Measurements from ENCODE around the gene SCFD1. TPM values are rescaled to one million over a fixed set of nuclear protein-coding genes. Genes with fewer than 3 reads are reported as not detected.

Gene SCFD1
- total RNA-seq, 1 donor from 2014 or later = 41.0 TPM

DNA sequence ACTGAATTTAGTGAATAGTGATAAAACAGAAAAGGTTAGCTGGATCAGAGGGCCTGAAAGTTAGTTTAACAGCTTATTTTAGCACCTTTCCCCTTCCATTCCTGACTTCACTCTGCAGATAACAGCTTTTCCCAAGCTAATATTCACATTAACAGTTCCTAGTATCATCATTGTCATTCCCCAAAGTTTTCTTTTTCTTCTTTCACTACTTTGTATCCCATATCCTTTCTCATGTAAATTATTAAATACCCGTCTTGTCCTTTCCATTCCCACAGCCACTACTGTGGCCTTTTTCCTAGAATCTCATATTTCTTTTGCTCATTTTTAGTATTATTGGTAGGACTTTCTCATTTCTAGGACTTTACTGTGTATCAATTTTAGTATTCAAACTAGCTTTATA lies 70.5 kb downstream of the SCFD1 start:
- intact Hi-C loops (cut with DNase I) = no loop called here
- Histone ChIP-seq H3K36me3 (peaks cover 0 to 22% of the 10 kb centered on the region in 2 donors), H3K9me3 (no peaks in the 10 kb centered on the region), H3K27ac (no peak overlapping the region), H3K4me3 (no peak overlapping the region), H3K4me1 (no peaks in the 10 kb centered on the region), H3K27me3 (no peaks in the 10 kb centered on the region)
- no peak for DNase-seq (ENCODE audit: low spot score in 2 of 2)
- TF ChIP-seq, protein P1, sequence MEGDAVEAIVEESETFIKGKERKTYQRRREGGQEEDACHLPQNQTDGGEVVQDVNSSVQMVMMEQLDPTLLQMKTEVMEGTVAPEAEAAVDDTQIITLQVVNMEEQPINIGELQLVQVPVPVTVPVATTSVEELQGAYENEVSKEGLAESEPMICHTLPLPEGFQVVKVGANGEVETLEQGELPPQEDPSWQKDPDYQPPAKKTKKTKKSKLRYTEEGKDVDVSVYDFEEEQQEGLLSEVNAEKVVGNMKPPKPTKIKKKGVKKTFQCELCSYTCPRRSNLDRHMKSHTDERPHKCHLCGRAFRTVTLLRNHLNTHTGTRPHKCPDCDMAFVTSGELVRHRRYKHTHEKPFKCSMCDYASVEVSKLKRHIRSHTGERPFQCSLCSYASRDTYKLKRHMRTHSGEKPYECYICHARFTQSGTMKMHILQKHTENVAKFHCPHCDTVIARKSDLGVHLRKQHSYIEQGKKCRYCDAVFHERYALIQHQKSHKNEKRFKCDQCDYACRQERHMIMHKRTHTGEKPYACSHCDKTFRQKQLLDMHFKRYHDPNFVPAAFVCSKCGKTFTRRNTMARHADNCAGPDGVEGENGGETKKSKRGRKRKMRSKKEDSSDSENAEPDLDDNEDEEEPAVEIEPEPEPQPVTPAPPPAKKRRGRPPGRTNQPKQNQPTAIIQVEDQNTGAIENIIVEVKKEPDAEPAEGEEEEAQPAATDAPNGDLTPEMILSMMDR (IDR thresholded peaks at IDR 0.05) = no peak

DNA sequence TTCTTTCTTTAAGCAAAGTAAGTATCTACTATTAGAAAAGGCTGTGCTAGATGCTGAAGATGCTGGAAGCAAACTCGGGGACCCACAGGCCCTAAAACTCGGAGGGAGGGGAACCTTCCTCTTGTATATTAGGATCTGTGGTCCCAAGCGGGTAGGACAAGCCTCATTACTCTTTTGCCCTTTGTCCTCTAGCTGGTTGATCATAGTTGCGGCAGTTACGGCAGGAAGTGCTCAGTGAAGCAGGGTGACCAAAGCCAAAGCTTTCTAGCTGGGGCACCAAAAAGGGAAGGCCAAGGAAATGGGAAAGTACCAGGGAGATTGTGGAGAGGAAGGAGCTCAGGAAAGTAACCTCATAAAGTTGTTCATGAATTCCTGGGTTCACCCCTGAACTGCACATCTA lies 76.3 kb downstream of the SCFD1 start:
- Histone ChIP-seq H3K36me3 (peaks cover 12 to 57% of the 10 kb centered on the region in 2 donors), H3K4me3 (no peak overlapping the region), H3K4me1 (no peaks in the 10 kb centered on the region), H3K9me3 (no peaks in the 10 kb centered on the region), H3K27me3 (no peaks in the 10 kb centered on the region), H3K27ac (no peak overlapping the region)
- TF ChIP-seq, protein P1 (IDR thresholded peaks at IDR 0.05) = no peak
- intact Hi-C loops (cut with DNase I) = no loop called here
- no peak for DNase-seq (ENCODE audit: low spot score in 2 of 2)

DNA sequence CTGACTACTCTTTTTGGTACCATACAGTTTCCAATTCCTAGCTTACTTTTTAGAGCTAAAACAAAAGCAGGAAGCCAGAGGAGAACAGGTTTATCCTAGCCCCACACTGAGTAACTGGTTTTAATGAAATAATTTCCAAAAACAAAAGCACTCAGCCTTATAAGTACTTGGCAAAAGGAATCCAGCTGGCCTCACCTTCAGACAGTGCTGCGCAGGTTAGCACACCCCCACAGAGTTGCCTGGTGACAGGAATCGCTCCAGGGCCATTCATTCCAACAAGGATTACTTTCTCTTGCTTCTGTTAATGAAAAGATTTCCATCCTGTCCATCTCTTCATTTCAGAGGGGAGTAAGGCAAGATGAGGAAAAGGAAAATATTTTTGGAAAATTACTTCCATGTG lies 84.6 kb downstream of the SCFD1 start:
- TF ChIP-seq, protein P1 (IDR thresholded peaks at IDR 0.05) = no peak
- no peaks in the 10 kb centered on the region for H3K4me1 ChIP-seq
- DNase-seq (ENCODE audit: low spot score in 2 of 2) = no peak
- H3K36me3 ChIP-seq = peaks cover 19 to 25% of the 10 kb centered on the region in 2 donors
- intact Hi-C loops (cut with DNase I) = no loop called here
- no peaks in the 10 kb centered on the region for H3K9me3 ChIP-seq
- H3K4me3 ChIP-seq = no peak overlapping the region
- no peak overlapping the region for H3K27ac ChIP-seq
- H3K27me3 ChIP-seq = no peaks in the 10 kb centered on the region

DNA sequence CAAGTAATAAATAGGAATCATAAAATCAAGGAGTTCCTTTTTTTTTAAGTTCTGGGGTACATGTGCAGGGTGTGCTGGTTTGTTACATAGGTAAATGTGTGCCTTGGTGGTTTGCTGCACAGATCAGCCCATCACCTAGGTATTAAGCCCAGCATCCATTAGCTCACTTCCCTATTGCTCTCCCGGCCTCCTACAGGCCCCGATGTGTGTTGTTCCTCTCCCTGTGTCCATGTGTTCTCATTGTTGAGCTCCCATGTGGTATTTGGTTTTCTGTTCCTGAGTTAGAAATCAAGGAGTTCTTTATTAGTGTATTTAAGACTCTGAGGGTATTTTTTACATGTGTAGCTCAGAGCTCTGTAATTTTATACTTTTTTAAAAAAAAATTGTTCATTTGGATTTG lies 86.0 kb downstream of the SCFD1 start:
- Histone ChIP-seq H3K36me3 (peaks cover 19 to 22% of the 10 kb centered on the region in 2 donors), H3K9me3 (no peaks in the 10 kb centered on the region), H3K27me3 (no peaks in the 10 kb centered on the region), H3K4me3 (no peak overlapping the region), H3K4me1 (no peaks in the 10 kb centered on the region), H3K27ac (no peak overlapping the region)
- TF ChIP-seq, protein P1 (IDR thresholded peaks at IDR 0.05) = no peak
- intact Hi-C loops (cut with DNase I) = no loop called here
- no peak for DNase-seq (ENCODE audit: low spot score in 2 of 2)

DNA sequence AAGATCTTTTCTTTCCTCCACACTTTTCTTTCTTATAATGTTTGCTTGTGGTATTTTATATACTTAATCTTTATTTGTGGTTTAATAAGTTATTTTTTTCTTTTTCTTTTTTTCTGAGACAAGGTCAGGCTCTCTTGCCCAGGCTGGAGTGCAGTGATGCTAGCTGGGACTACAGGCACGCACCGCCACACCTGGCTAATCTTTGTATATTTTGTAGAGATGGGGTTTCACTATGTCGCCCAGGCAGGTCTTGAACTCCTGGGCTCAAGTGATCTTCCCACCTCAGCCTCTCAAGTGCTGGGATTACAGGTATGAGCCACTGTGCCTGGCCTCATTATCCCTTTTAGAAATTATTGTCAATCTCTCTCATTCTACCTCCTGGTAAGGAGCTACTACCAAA lies 87.1 kb downstream of the SCFD1 start:
- intact Hi-C loops (cut with DNase I) = no loop called here
- Histone ChIP-seq H3K36me3 (peaks cover 19 to 22% of the 10 kb centered on the region in 2 donors), H3K27ac (no peak overlapping the region), H3K27me3 (no peaks in the 10 kb centered on the region), H3K4me3 (no peak overlapping the region), H3K4me1 (no peaks in the 10 kb centered on the region), H3K9me3 (no peaks in the 10 kb centered on the region)
- no peak for DNase-seq (ENCODE audit: low spot score in 2 of 2)
- TF ChIP-seq, protein P1 (IDR thresholded peaks at IDR 0.05) = no peak

DNA sequence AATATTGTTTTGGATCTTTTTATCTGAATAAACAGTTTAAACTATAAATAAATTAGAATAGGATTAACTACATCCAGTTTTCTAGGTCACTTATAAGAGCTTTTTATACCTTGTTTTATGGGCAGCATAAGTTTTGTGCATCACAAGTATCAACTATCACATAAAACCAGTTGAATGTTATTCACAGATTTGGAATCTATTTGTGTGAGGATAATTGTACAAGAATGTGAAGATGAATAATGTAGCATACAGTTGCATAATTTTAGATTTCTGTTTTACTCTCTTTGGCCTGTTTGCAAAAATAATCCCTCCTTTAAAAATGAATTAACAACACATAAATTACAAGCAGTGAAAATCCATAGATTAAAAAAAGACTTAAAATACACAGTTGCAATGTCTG lies 88.8 kb downstream of the SCFD1 start:
- Histone ChIP-seq H3K27me3 (no peaks in the 10 kb centered on the region), H3K4me1 (no peaks in the 10 kb centered on the region), H3K9me3 (no peaks in the 10 kb centered on the region), H3K4me3 (no peak overlapping the region), H3K27ac (no peak overlapping the region), H3K36me3 (peaks cover 13 to 23% of the 10 kb centered on the region in 2 donors)
- intact Hi-C loops (cut with DNase I) = no loop called here
- TF ChIP-seq, protein P1 (IDR thresholded peaks at IDR 0.05) = no peak
- no peak for DNase-seq (ENCODE audit: low spot score in 2 of 2)

Data from ascending aorta (tissue), 2 donors.